ENCODE measurements around the gene VWCE.

- TF ChIP-seq CTCF (IDR thresholded peaks at IDR 0.05) (no peak), POLR2A (IDR thresholded peaks at IDR 0.05) (no peak)
These were observed 11.5 kb downstream of the VWCE start for GRCh38 chr11:61283613-61284012.

Measured in vagina (tissue), 2 donors.